A549 treated with AZD2906 at 1 μM for 4 hours (cell line): Measurements from ENCODE around the gene MGST1. TPM values are rescaled to one million over a fixed set of nuclear protein-coding genes. Genes with fewer than 3 reads are reported as not detected.

ENCODE experiments used
- total RNA-seq: library from RNA; stranded (reverse); fragments of 200-300 nt; extraction: Qiagen RNA extraction; gene quantifications from 5 replicates; pipeline ENCODE4 v1.2.3, GENCODE V29; 2022

Gene MGST1
- total RNA-seq: 708 to 789 TPM (median 749 TPM) in 5 replicates

GRCh38 chr12:16347391-16348298 is at the start of gene MGST1:
Gene MGST1, plus strand, starts transcription at chr12:16347645. Its CDS starts 6,608 bp downstream, at chr12:16354253.

Other genes starting within 250 kb of the MGST1 start
- not detected in 5 replicates for gene SLC15A5, start 70.0 kb upstream of the MGST1 start, total RNA-seq